HL-60/S4 (cell line): ENCODE data around the gene C2CD4B.

Experiments
- in situ Hi-C: fragments of 300-500 bp; cut with MboI; formaldehyde crosslinking; loops from 2 replicates; pipeline ENCODE4 v1.14.3; 2022; ENCODE audit warnings: low sequenced_read_pairs

C2CD4B gene, protein sequence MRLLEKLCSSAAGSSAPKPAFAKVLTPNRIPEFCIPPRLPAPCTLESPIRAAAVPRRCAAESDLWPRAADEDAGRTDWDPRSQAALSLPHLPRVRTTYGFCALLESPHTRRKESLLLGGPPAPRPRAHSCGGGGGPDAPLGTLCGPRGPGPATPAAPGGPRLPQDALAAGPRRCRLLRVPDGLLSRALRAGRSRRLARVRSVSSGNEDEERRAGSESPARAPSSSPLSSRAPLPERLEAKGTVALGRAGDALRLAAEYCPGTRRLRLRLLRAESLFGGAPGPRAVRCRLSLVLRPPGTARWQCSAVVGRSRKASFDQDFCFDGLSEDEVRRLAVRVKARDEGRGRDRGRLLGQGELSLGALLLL

DNA sequence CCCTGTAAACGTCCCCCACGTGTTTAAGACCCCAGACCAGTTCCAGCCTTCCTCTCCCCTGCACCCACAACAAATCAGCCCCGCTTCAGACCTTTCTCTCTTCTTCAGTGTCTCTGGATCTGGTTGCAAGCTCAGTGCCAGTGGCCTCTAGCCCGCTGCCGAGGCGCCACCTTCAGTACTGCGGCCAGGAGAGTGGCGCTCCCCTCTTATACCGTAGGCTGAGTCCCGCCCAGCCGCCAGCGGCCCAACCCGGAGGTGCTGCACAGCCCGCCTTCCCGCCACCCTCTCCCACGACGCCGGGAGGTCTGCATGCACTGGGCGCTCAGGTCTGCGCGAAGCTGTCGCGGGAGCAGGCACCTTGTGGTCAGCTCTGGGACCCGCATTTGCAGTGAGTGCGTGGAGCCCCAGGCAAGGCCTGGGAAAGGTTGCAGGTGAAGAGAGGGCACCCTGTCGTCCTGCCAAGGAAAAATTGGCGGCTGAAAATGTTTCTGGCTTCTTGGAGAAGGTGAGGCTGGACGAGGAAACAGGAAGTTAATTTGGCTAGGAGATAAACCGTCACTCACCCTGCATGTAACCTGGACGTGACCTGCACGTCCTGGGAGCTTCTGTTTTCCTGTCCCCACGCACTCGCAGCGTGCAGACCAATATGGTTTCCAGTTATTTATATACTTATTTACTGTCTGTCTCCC, at the start of gene C2CD4B:
Gene C2CD4B, minus strand, starts transcription at position 182 of the 689 bp plus-strand sequence. CDS start 301 bp downstream, outside the sequence.
- in situ Hi-C loops, result no loop called here

DNA sequence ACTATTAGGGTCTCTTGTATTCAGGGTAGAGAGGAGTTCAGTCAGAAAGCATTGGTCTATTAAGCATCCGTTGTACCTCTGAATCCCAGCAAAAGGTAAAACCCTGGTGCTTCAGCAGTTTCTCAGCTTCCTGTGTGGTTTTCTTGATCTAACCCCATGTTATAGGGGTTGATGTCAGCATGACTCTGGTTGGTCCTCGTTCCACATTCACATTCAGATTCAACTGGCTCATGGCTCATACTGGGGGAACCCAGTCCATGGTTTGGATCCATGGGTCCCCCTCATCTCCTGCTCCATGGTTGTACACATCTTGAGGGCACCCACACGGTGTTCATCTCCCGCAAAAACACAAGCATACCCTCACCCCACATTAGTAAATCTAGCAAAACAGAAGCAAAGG, 47.7 kb upstream of the C2CD4B start:
- in situ Hi-C loops, result no loop called here

DNA sequence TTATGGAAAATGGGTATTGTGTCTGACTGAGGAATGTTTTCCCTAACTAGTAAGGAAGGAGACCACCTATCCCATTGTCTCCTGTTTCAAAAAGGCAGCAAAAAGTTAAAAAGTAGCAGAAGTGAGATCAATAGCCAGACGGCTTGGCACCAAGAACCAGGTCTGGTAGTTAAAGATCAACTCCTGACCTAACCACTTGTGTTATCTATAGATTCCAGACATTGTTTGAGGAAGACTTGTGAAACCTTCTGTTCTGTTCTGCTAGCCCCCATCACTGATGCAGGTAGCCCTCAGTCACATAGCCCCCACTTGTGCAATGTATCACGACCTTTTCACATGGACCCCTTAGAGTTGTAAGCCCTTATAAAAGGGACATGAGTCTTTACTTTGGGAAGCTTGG, 46.3 kb upstream of the C2CD4B start:
- in situ Hi-C loops, result no loop called here

- in situ Hi-C loops, result no loop called here
Measured at GRCh38 chr15:62209821-62210220, 44.7 kb upstream of the C2CD4B start.

GRCh38 chr15:62209322-62209721, 44.2 kb upstream of the C2CD4B start:
- in situ Hi-C loops, result no loop called here

DNA sequence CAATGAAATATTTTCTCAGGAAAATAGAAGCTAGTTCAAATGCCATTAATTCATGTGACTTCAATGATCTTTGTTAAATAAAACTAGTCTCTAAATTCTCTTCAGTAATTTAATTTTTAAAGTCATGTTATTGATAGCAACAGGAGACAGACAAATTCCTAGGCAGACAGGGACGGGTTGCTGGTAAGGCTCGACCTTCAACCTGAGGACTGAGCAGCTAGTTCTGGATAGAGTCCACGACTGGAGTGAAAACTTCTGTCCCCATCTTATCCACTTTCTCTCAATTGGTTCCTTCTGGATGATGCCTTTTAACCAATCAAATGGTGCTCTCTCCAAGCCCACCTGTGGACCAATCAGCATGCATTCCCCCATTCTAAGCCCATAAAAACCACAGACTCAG, 43.8 kb upstream of the C2CD4B start:
- in situ Hi-C loops, result no loop called here

- in situ Hi-C loops, result no loop called here
Measured at GRCh38 chr15:62208367-62208766, 43.3 kb upstream of the C2CD4B start.

- in situ Hi-C loops, result no loop called here
Measured at GRCh38 chr15:62190675-62191074, 25.6 kb upstream of the C2CD4B start.

DNA sequence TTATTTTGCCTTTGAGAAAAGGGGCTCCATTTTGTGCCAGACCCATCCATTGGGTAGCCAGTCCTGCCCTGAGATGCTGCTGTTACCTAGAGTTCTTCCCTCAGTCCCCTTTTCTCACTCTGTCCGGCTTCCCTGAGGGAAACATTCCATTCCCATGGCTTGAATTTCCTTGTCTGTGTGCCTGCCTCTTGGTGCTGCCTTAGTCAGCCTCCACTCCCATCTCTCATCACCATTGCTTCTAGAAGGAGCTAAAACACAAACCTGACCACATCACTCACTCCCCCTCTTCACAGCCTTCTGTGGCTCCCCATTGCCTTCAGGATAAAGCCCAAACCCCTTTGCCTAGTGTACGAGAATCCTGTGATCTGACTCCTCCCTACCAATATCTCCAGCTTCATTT, 25.2 kb upstream of the C2CD4B start:
- in situ Hi-C loops, result no loop called here

DNA sequence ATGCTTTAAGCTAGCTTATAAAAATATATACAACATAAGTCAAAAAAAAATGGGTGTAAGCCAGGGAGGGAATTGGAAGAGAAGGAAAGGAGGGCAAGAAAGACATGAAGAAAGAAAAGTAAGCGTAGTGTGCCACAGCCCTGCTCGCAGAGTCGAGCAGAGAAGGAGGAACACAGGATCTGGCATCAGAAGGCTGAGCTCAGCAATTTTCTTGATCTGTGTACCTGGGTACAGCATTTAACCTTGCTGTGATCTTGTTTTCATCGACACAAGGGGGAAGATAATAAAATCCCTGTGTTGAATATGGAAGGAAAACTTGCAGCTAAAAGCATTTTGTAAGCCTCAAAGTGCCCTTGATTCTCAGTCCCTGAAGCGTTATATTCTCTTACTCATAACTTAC, 23.7 kb upstream of the C2CD4B start:
- in situ Hi-C loops, result no loop called here

DNA sequence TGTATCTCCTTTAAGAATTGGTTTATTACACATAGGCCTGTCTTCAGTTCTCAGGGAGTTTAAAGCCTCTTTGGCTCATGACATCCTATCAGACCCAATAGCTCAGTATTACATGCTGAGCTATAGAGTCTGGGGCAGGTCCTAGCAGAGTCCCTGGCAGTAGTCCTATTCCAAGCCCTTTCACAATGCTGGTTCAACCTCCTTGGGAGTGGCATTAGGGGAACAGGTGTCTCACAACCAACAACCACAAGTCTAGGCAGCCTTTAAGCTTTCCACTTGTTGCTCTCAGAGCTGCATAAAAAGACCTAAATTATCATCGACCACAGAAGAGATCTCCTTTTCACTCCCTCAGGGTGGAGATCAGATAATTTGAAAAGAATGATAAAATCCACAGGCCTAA, 22.8 kb upstream of the C2CD4B start:
- in situ Hi-C loops, result no loop called here

DNA sequence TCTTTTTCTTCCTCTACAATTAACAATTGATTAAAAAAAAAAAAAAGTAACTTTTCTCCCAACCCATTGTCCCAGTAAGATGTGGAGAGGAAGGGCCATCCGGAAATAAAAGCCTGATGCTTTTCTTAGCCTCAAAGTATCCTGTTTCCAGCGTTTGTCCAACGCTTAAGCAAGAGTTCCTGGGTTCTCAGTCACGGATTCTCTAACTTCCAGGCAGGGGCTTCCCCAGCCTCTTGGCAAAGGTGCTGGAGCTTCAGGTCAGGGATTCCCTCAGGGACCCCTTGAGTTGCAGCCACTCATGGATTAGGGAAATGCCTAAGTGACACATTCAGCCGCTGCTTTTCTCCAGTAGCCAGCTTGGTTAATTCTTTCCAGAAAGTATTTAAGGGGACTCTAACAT, 22.3 kb upstream of the C2CD4B start:
- in situ Hi-C loops, result no loop called here

GRCh38 chr15:62186578-62186977, 21.5 kb upstream of the C2CD4B start:
- in situ Hi-C loops, result no loop called here

DNA sequence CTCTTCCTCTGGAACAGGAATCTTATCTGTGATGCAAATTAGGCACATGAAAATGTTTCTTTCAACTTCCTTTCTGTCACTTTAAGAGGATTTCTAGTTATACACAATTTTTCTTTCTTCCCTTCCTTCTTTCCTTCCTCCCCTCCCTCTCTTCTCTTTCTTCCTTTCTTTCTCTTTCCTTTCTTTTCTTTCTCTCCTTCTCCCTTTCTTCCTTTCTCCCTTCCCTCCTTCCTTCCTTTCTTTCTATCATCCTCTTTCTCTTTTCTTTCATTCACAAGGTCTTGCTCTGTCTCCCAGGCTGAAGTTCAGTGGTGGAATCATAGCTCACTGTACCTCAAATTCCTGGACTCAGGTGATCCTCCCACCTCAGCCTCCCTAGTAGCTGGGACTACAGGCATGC, 18.0 kb upstream of the C2CD4B start:
- in situ Hi-C loops, result no loop called here

GRCh38 chr15:62173215-62173614, 8.1 kb upstream of the C2CD4B start:
- in situ Hi-C loops, result no loop called here

GRCh38 chr15:62171882-62172281, 6.8 kb upstream of the C2CD4B start:
- in situ Hi-C loops, result no loop called here

DNA sequence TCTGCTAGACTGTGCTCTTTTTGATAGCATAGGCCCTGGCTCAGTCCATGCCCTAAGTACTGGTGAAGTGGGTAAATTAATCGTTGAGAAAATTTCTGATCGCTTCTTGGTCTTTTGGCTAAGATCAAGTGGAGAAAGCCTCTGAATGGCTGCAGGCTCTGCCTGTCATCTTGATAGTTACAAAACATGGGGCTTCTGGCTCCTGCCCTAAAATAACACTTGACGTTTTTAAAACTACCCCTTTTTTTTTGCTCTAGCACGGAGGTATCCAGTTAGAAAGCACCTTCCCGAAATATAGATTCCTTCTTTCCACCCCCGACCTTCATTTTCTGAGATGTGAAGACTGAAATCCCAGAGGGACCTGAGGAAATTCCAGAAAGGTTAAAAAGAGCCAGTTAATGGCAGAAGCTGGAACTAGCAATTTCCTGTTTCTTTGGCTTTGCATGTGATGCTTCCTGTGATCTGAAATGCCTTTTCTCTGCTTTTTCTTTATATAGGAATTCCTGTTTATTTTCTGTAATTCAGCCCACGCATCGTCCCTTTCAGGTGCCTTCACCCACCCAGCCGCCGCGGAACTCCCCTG, 799 bp upstream of the C2CD4B start:
- in situ Hi-C loops, result no loop called here

DNA sequence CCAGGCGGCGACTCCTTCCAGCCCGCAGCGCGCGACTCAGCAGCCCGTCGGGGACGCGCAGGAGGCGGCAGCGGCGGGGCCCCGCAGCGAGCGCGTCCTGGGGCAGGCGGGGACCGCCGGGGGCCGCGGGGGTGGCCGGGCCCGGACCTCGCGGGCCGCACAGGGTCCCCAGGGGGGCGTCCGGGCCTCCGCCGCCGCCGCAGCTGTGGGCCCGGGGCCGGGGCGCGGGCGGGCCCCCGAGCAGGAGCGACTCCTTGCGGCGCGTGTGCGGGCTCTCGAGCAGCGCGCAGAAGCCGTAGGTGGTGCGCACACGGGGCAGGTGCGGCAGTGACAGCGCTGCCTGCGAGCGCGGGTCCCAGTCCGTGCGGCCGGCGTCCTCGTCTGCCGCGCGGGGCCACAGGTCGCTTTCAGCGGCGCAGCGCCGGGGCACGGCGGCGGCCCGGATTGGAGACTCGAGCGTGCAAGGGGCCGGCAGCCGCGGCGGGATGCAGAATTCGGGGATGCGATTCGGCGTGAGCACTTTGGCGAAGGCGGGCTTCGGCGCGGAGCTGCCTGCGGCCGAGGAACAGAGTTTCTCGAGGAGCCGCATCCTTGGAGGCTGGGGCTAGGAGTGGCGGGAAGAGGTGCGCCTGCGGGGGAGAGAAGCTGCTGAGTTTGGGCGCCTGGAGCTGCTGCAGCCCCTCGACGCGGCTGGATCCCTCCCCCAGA, 535 bp downstream of the C2CD4B start:
- in situ Hi-C loops, result no loop called here

DNA sequence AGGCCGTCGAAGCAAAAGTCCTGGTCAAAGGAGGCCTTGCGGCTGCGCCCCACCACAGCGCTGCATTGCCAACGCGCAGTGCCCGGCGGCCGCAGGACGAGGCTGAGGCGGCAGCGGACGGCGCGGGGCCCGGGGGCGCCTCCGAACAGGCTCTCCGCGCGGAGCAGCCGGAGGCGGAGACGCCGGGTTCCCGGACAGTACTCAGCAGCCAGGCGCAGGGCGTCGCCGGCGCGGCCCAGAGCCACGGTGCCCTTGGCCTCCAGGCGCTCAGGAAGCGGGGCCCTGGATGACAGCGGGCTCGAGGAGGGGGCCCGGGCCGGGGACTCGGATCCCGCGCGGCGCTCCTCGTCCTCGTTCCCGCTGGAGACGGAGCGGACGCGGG, 1.1 kb downstream of the C2CD4B start:
- in situ Hi-C loops, result no loop called here

DNA sequence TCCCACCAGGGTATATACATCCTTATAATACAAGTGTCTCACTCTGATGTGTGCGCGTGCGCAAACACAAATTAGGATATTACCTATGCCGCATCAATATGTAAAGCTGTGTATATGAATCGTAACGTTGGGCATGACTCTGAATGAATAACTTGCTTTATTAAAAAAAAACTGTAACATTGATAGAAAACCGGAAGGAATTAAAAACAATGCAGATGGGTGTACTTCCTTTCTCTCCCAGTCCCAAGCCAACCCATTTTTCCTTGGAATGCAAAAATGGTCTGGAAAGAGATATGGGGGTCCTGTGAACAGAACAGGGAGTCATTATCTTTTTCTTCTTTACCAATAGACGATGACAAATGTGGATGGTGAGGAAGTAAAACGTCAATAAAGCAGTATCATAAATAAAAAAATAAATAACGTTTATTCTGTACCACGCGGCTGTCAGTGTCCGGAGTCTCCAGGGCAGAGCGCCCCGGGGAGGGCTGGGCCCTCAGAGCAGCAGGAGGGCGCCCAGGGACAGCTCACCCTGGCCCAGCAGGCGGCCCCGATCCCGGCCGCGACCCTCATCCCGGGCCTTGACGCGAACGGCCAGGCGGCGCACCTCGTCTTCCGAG, 1.6 kb downstream of the C2CD4B start:
- in situ Hi-C loops, result no loop called here

DNA sequence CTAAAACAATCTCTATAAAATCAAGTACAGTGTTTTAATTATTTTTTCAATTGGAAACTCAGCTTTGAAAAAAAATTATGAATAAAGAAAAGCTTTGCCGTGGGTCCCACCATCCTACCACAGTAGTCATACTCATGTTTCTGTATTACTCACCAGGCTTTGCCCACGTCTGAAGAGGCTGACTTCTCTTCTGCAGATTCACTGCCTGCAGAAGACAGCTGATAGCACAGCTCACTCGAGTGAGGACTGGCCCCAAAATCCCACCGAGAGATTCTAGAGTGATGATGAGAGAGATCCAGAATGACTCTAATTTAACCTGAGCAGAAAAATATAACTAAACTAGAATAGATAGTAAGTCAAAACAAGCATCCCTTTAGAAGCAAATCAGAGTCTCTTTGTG, 11.9 kb downstream of the C2CD4B start:
- in situ Hi-C loops, result no loop called here
